SK-MEL-5 (cell line): ENCODE results near the gene ELF1. TPM values are rescaled to one million over a fixed set of nuclear protein-coding genes. Genes with fewer than 3 reads are reported as not detected.
A peak's percentile ranks its signal among the peaks of the same experiment; 100 is the strongest.
"Not testable (repeated sequence)": the region's sequence is repeated elsewhere in the genome, so short reads cannot be mapped to it uniquely, and the experiment has no call there.

Experiments
- DNase-seq: peaks from one replicate; pipeline ENCODE4 v3.0.0-alpha.2; 2016; ENCODE audit warnings: low read depth, low spot score
- in situ Hi-C: cut with HindIII; loops from 2 replicates; pipeline ENCODE4 v1.10.0; 2016; ENCODE audit warnings: low sequenced_read_pairs, high pct_unique_total_duplicates, low pct_unique_long_range_greater_than_20kb
- total RNA-seq: library from RNA; depleted of rRNA; stranded (reverse); fragments of >200 nt; shearing (Covaris generic); gene quantifications from 2 replicates; pipeline ENCODE4 v1.2.3, GENCODE V29; 2014

The ELF1 gene
- total RNA-seq, 1 experiment from 2014 or later: 56.7 TPM

- in situ Hi-C loops: no loop called here
- DNase-seq: peak; percentile 38
These were observed 26.2 kb downstream of the ELF1 start for GRCh38 chr13:40992678-40993518.

GRCh38 chr13:40987606-40988280 is 31.4 kb downstream of the ELF1 start:
- DNase-seq: no peak
- in situ Hi-C loops: no loop called here

- in situ Hi-C loops: no loop called here
- peak; percentile 17 for DNase-seq
These were observed 32.8 kb downstream of the ELF1 start for GRCh38 chr13:40986101-40986856.

- DNase-seq: no peak
- in situ Hi-C loops: no loop called here
These were observed 33.6 kb downstream of the ELF1 start for GRCh38 chr13:40985381-40986100.

GRCh38 chr13:40984668-40985366 is 34.3 kb downstream of the ELF1 start:
- in situ Hi-C loops: no loop called here
- no peak for DNase-seq

- no peak for DNase-seq
- in situ Hi-C loops: no loop called here
These were observed 35.1 kb downstream of the ELF1 start for GRCh38 chr13:40983725-40984667.

- in situ Hi-C loops: no loop called here
- no peak for DNase-seq
These were observed 35.9 kb downstream of the ELF1 start for GRCh38 chr13:40983259-40983658.

GRCh38 chr13:40982772-40983171 is 36.3 kb downstream of the ELF1 start:
- in situ Hi-C loops: no loop called here
- DNase-seq: no peak

- in situ Hi-C loops: no loop called here
- no peak for DNase-seq
These were observed 37.2 kb downstream of the ELF1 start for GRCh38 chr13:40981949-40982348.

GRCh38 chr13:40981361-40981760 is 37.8 kb downstream of the ELF1 start:
- DNase-seq: no peak
- in situ Hi-C loops: no loop called here

GRCh38 chr13:40980461-40980860 is 38.7 kb downstream of the ELF1 start:
- in situ Hi-C loops: no loop called here
- DNase-seq: no peak

GRCh38 chr13:40979232-40979631 is 39.9 kb downstream of the ELF1 start:
- in situ Hi-C loops: no loop called here
- DNase-seq: no peak

- in situ Hi-C loops, DNase-seq: not testable (repeated sequence)
These were observed 41.0 kb downstream of the ELF1 start for GRCh38 chr13:40978109-40978508.

- in situ Hi-C loops: no loop called here
- DNase-seq: no peak
These were observed 43.7 kb downstream of the ELF1 start for GRCh38 chr13:40975441-40975840.

GRCh38 chr13:40974460-40975407 is 44.4 kb downstream of the ELF1 start:
- in situ Hi-C loops: no loop called here
- peak; percentile 82 for DNase-seq
